GM20431 (cell line): ENCODE measurements around the gene TSLP.

ENCODE experiments used
- in situ Hi-C: fragments of 300-500 bp; cut with MseI, MboI; formaldehyde crosslinking; loops from one replicate; pipeline ENCODE4 v1.15.0; 2020; ENCODE audit warnings: low sequenced_read_pairs; ENCODE audit not compliant: unreplicated experiment

The TSLP gene

DNA sequence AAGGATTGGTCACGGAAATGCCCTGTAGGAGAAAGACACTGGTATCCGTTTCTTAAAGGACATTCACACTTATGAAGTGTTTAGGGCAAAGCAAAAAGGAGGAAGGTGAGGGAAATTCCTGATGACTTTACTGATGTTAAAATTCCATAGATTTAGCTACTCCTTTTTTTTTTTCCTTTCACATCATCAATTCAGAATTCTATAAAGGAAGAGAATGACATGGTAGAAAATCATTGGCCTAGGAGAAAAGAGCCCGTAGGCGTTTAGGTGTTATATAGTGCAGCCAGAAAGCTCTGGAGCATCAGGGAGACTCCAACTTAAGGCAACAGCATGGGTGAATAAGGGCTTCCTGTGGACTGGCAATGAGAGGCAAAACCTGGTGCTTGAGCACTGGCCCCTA lies at the start of gene TSLP:
Gene TSLP (plus strand): TSS at position 301 of the 400 bp plus-strand sequence. CDS start 178 bp downstream, outside the sequence.
- in situ Hi-C loops: loop anchor here (25.0 kb wide), 1 partner anchor 309 kb away; no protein-coding TSS in a partner anchor

DNA sequence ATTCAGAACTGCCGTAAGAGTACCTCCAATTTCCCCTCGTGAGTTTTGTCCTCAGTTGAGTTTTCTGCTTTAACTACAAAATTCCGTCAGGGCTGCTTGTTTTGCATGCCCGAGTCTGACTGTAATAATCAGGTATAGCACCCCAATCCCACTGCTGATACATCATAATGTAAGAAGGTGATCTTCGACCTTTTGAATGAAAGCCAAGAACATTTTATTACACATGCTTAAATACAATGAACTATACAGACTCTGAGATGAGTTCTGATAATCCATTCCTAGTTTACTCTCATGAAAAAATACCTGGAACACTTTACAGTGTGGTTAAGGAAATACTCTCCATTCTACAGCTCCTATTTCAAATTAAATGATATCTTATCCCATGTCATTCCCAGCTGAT lies 49.2 kb upstream of the TSLP start:
- in situ Hi-C loops: no loop called here

DNA sequence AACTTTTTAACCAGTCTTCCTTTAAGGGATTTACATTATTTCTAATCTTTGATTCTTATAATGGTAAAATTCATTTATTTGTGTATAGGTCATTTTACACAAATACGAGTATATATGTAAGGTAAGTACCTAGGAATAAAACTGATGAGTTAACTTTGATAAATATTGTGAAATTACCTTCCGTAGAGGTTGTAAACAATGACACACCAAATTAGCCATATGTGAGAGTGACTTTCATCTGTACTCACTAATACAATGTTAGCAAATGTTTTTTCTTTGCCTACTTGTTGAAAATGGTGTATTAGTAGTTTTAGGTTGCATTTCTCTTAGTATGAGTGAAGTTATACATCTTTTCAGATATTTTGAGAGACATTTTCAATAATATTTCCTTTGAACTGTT lies 42.6 kb upstream of the TSLP start:
- in situ Hi-C loops: no loop called here

DNA sequence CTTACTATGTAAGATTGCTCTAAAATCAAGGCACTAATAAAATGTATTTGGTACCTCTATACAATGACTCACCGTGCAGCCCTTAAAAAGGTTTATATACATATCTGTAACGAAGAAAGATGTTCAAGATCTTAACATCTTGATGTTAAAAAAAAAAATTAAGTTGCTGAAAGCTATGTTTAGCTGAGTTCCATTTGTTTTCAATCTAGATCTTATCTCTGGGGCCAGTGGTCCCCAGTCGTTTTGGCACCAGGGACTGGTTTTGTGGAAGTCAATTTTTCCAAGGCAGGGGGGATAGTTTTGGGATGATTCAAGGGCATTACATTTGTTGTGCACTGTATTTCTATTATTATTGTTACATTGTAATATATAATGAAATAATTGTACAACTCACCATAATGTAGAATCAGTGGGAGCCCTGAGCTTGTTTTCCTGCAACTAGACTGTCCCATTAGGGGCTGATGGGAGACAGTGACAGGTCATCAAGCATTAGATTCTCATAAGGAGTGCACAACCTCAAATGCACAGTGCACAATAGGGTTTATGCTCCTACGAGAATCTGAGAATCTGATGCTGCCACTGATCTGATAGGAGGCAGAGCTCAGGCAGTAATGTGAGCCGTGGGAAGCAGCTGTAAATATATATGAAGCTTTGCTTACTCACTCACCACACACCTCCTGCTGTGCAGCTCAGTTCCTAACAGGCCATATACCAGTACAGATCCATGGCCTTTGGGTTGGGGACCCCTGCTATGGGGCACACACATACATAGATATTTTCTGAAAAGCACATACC lies 27.6 kb upstream of the TSLP start:
- in situ Hi-C loops: no loop called here

GRCh38 chr5:111058064-111058463 lies 13.4 kb upstream of the TSLP start:
- in situ Hi-C loops: loop anchor here (25.0 kb wide), 1 partner anchor 296 kb away; no protein-coding TSS in a partner anchor

DNA sequence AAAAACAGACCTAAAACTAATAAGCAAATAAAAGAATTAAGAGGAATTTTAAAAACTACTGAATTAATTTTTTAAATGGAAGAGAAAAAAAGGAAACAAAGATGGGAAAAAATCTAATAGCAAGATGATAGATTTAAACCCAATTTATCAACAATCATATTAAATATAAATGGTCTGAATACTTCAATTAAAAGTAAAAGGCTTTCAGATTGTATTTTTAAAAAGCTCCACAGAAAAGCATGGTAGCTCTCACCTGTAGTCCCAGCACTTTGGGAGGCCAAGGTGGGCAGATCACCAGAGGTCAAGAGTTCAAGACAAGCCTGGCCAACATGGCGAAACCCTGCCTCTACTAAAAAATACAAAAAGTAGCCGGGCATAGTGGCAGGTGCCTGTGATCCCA lies 11.3 kb upstream of the TSLP start:
- in situ Hi-C loops: loop anchor here (25.0 kb wide), 1 partner anchor 298 kb away; no protein-coding TSS in a partner anchor

DNA sequence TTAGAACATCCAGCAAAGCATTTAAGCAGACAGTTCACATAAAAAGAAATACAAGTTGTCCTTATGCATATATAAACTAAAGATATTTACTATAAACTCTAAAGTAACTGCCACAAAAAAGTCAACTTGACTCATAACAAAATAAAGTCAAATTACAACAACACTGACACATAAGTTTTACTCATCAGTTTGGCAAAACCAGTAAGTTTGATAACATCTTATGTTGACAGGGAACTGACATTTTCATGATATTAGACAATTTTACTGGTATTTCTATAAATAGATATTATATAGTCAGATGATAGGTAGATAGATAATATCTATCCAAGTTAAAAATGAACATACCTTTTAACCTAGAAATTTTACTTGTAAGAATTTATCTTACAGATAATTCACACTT lies 9.9 kb upstream of the TSLP start:
- in situ Hi-C loops: loop anchor here (25.0 kb wide), 1 partner anchor 299 kb away; no protein-coding TSS in a partner anchor

GRCh38 chr5:111063709-111064322 lies 7.7 kb upstream of the TSLP start:
- in situ Hi-C loops: loop anchor here (25.0 kb wide), 1 partner anchor 302 kb away; no protein-coding TSS in a partner anchor

DNA sequence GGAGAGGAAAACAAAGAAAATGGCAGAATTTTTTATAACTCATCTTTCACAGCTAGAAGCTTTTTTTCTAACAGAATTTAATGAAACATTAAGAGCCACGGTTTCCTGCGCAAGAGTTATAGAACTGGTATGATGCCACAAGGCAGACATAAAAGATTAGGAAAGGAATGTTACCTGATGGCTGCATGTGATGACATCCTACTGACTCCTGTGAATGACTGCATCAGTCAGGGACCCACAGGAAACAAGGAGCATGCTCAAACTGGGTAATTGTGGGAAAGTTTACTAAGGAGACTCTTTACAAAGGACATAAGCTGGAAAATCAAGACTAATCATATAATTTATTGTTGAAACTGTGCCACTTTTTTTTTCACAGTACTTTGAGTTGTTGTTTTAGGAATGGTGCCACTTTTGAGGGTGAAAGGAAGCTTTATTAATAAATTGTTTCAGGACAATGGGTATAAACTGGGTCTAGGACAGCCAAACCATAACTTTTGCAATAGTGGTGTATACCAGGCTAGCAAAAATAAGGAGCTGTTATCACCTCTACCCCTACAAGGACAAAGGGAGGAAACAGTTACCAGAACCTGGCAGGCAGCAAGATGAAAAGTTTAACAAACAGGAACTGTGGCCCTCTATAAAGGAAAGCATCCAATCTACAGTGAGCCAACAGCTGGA lies 5.1 kb upstream of the TSLP start:
- in situ Hi-C loops: loop anchor here (25.0 kb wide), 1 partner anchor 304 kb away; no protein-coding TSS in a partner anchor

DNA sequence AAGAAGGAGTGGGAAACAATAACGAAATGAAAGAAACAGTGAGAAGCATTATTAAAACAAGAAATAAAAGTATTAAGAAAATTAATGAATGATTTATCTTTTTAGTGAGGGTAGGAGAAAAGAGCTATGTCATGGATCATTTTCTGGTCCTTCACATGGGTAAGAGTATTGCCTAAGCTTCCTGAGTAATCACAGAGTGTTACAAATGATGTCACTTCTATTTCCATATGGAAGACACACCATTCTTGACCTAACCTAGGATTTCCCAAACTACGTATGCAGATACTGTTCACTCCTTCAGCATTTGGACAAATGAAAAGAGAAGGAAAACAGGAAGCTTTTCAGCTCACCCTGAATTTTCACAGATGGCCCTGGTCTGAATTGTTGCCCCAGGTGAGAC lies 3.3 kb upstream of the TSLP start:
- in situ Hi-C loops: loop anchor here (25.0 kb wide), 1 partner anchor 306 kb away; no protein-coding TSS in a partner anchor

GRCh38 chr5:111069839-111070238 lies 1.7 kb upstream of the TSLP start:
- in situ Hi-C loops: loop anchor here (25.0 kb wide), 1 partner anchor 308 kb away; no protein-coding TSS in a partner anchor

GRCh38 chr5:111070272-111071134 lies 1.0 kb upstream of the TSLP start:
- in situ Hi-C loops: loop anchor here (25.0 kb wide), 1 partner anchor 308 kb away; no protein-coding TSS in a partner anchor

DNA sequence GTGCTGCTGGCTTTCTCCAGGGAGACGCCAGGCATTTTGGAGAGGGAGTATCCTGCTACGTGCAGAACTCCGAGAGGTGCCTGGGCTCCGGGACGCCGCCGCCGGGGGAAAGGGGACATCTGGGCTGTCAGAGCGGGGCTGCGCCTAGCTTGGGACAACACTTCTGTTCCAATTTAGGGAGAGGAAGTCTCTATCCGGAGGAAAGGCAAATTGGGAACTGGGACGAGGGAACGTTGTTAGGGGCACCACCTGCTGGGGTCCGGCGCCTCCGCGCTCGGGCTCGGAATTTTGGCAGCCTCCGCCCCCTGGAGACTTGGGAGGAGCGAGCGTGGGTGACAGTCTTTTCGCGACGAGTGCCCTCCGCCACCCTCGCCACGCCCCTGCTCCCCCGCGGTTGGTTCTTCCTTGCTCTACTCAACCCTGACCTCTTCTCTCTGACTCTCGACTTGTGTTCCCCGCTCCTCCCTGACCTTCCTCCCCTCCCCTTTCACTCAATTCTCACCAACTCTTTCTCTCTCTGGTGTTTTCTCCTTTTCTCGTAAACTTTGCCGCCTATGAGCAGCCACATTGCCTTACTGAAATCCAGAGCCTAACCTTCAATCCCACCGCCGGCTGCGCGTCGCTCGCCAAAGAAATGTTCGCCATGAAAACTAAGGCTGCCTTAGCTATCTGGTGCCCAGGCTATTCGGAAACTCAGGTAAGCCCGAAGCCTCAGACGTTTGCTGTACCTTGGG lies 1.6 kb downstream of the TSLP start:
- in situ Hi-C loops: loop anchor here (25.0 kb wide), 1 partner anchor 311 kb away; no protein-coding TSS in a partner anchor

DNA sequence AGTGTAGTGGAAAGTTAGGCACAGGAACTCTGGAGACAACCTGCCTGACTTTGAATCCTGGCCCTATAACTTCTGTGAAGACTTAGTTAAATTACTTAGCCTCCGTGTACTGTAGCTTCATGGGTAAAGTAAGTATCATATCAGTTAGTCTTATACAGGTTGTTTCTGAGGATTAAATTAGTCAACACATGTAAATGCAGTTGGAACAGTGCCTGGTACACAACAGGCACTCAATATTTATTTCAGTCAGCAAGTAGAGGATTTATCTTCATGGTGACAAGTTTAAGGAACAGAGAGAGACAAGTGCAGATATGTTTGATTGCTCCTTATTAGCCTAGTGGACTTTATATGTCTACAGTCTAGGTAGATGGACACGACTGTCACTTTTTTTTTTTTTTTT lies 2.7 kb downstream of the TSLP start:
- in situ Hi-C loops: loop anchor here (25.0 kb wide), 1 partner anchor 312 kb away; no protein-coding TSS in a partner anchor

DNA sequence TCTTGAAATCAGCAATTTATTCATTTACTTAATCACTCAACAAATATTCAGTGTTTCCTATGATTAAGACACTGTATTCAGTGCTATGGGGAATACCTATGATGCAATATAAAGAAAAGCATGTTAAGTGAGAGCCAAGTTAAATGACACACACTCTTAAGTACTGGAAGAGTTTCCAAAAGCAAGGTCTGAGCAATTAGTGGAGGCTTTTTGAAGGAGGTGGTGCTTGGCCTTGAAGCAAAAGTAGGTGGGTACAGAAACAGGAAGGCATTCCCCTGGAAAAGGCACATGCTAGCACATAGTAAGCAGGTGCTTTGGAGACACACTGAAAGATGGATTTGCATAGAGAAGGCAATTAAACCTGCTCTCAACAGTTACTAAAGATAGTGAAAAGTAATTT lies 4.0 kb downstream of the TSLP start:
- in situ Hi-C loops: no loop called here

DNA sequence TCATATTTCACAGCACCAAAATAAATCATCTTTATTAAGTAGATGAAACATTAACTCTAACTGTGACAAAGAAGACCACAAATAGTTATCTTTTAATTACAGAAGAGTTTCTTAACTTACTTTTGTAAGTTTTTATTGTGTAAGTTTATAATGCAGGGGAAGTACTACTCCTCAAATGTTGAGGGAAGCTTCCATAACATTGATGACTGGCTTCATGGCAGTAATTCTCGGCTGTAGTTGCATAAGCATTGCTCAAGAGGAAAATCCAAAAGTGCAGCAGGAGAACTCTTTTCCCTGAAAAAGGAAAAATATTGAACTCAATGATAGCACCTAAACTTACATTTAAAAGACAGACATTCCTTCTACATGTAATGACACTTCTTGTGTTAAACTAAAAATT lies 4.6 kb downstream of the TSLP start:
- in situ Hi-C loops: no loop called here

DNA sequence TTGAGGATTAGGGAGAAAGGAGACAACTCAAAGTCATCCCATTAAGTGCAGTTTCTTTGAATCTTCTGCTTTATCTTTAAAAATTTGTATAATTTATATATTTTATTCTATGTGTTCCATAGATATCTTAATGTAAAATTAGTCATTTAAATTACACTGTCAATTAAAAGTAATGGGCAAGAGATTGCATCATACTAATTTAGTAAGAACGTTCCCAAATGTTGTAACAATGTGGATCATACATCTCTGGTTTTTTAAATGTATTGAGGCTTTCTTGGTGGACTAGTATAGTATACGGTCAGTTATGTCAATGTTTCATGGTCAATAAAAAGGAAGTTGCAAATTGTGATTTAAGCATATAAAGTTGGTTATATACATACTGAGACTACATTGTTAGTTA lies 6.2 kb downstream of the TSLP start:
- in situ Hi-C loops: no loop called here

DNA sequence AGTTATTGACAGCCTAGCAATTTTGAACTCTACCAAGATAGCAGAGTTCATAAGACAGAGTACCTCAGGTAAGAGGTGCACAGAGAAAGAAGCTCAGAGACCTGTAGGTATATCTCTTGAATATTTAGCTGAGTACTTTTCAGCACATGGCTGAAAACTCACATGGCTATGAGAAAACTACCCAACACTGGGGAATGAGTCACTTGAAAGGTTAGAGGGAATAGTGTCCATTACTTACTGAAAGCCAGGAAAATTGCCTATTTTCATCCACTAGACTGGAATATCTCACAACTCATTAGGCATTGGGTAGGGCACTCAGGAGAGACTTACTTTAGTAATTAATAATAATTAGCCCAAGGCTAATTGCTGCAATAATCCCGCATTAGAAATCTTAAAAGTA lies 8.3 kb downstream of the TSLP start:
- in situ Hi-C loops: no loop called here

- in situ Hi-C loops: no loop called here
These were observed 11.8 kb downstream of the TSLP start for GRCh38 chr5:111083323-111083722.
